Measurements from ENCODE around the gene SHOC2. TPM values are rescaled to one million over a fixed set of nuclear protein-coding genes. Genes with fewer than 3 reads are reported as not detected.

SHOC2 gene
- total and polyA plus RNA-seq, 2 of the 13 experiments (the other 11 are each of a cell fraction or from before 2014, with no cell fraction given): 8.6 to 25.5 TPM

DNA sequence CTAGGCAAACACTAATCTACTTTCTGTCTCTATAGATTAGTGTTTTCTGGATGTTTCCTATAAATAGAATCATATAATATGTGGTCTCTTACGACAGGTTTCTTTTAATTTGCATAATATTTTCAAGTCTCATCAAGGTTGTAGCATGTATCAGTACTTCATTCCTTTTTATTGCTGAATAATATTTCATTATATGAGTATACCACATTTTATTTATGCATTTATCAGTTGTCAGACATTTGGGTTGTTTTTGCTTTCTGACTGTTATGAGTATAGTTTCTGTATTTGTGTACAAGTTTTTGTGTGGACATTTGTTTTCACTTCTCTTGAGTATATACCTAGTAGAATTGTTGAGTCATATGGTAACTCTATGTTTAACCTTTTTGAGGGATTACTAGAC is 48.2 kb downstream of the SHOC2 start:
- Histone ChIP-seq H3K27me3 (ENCODE audit: control insufficient read depth in 1 of 2, insufficient read depth in 2 of 2, low read length in 2 of 2) (no peaks in the 10 kb centered on the region), H3K9me3 (ENCODE audit: low read length) (no peaks in the 10 kb centered on the region), H4K20me1 (ENCODE audit: insufficient read depth, low read length) (no peaks in the 10 kb centered on the region; the same call in 1 of the 2 replicates), H2AFZ (ENCODE audit: low read length) (no peak overlapping the region), H3K9ac (ENCODE audit: insufficient read depth, low read depth, low read length) (no peak overlapping the region), H3K4me1 (ENCODE audit: insufficient read depth, low read length) (peaks cover 14% of the 10 kb centered on the region), H3K79me2 (ENCODE audit: insufficient read depth, low read length) (peaks cover 10% of the 10 kb centered on the region), H3K36me3 (replicated peaks in 1 of 2; ENCODE audit: control insufficient read depth in 1 of 2, insufficient read depth in 2 of 2, low read length in 2 of 2) (peaks cover 1 to 5% of the 10 kb centered on the region in 2 experiments; a peak in 3 of 5 replicates), H3K4me2 (ENCODE audit: low read depth, low read length) (no peak overlapping the region), H3K4me3 (replicated peaks in 1 of 3; ENCODE audit: insufficient read depth in 1 of 3, low read depth in 2 of 3, low read length in 3 of 3) (no peak overlapping the region), H3K27ac (ENCODE audit: extremely low read length, insufficient read depth, low read length) (no peak overlapping the region)
- DNase-seq (ENCODE audit: low spot score): no peak
- ATAC-seq: no peak
- WGBS (ENCODE audit: low lambda C conversion rate): 2% methylated on average over 1 of the region's 1 CpG
- ChIA-PET CTCF (ENCODE audit: low intra/inter-chr PET ratio, low total read pairs) (no interaction called here), POLR2A (no interaction called here)
- no peak for FAIRE-seq
- in situ Hi-C loops (cut with HindIII; ENCODE audit: extremely low pct_ligation_motif_present, low pct_unique_long_range_greater_than_20kb): no loop called here
- no TSS peak for BruUV-seq (replicated peaks)
- no peak for TF ChIP-seq ZNF431 (CRISPR knock-in tag; IDR thresholded peaks at IDR 0.05; ENCODE audit: borderline replicate concordance, low read depth)
- intact Hi-C loops (cut with micrococcal nuclease; ENCODE audit: unreplicated experiment): no loop called here

DNA sequence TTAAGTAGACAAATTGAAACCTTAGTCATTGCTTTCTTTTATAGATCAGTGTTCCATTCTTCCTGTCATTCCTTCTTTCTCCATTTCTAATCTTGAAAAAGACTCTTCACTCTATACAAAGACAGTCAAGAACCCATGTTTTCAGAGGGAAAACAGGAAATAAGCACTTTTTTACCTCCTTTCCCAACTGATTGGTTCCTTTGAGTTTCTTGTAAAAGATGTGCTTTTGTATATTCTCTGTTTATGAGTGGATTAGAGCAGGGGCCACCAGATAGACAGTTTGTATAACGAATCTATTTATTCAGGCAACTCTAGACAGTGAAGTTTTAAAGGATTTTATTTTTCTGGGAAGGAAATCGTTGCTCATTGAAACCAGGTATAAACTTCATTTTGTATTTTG is 49.8 kb downstream of the SHOC2 start:
- Histone ChIP-seq H3K4me1 (ENCODE audit: insufficient read depth, low read length) (peaks cover 16% of the 10 kb centered on the region), H3K36me3 (replicated peaks in 1 of 2; ENCODE audit: control insufficient read depth in 1 of 2, insufficient read depth in 2 of 2, low read length in 2 of 2) (peaks cover 1 to 5% of the 10 kb centered on the region in 2 experiments; a peak in 3 of 5 replicates), H3K4me3 (replicated peaks in 1 of 3; ENCODE audit: insufficient read depth in 1 of 3, low read depth in 2 of 3, low read length in 3 of 3) (no peak overlapping the region), H3K9me3 (ENCODE audit: low read length) (no peaks in the 10 kb centered on the region), H3K27me3 (ENCODE audit: control insufficient read depth in 1 of 2, insufficient read depth in 2 of 2, low read length in 2 of 2) (no peaks in the 10 kb centered on the region), H3K27ac (ENCODE audit: extremely low read length, insufficient read depth, low read length) (no peak overlapping the region), H3K4me2 (ENCODE audit: low read depth, low read length) (no peak overlapping the region), H4K20me1 (ENCODE audit: insufficient read depth, low read length) (no peaks in the 10 kb centered on the region; the same call in 1 of the 2 replicates), H2AFZ (ENCODE audit: low read length) (no peak overlapping the region), H3K79me2 (ENCODE audit: insufficient read depth, low read length) (peaks cover 10% of the 10 kb centered on the region), H3K9ac (ENCODE audit: insufficient read depth, low read depth, low read length) (no peak overlapping the region)
- no peak for DNase-seq (ENCODE audit: low spot score)
- TF ChIP-seq PITX1 (CRISPR knock-in tag; IDR thresholded peaks at IDR 0.05) (no peak), RFXANK (CRISPR knock-in tag; IDR thresholded peaks at IDR 0.05) (no peak), CEBPG (CRISPR knock-in tag; IDR thresholded peaks at IDR 0.05) (no peak), CHCHD3 (CRISPR knock-in tag; IDR thresholded peaks at IDR 0.05) (no peak), ZNF232 (CRISPR knock-in tag; IDR thresholded peaks at IDR 0.05; ENCODE audit: borderline replicate concordance) (no peak), NFATC3 (CRISPR knock-in tag; IDR thresholded peaks at IDR 0.05) (no peak), JDP2 (CRISPR knock-in tag; IDR thresholded peaks at IDR 0.05; ENCODE audit: borderline replicate concordance) (no peak), MAFG (CRISPR knock-in tag; IDR thresholded peaks at IDR 0.05) (no peak), TSC22D2 (CRISPR knock-in tag; IDR thresholded peaks at IDR 0.05; ENCODE audit: borderline replicate concordance) (no peak), ZEB1 (IDR thresholded peaks at IDR 0.05; ENCODE audit: insufficient replicate concordance, low read depth) (no peak)
- TF ChIP-seq, protein P1, sequence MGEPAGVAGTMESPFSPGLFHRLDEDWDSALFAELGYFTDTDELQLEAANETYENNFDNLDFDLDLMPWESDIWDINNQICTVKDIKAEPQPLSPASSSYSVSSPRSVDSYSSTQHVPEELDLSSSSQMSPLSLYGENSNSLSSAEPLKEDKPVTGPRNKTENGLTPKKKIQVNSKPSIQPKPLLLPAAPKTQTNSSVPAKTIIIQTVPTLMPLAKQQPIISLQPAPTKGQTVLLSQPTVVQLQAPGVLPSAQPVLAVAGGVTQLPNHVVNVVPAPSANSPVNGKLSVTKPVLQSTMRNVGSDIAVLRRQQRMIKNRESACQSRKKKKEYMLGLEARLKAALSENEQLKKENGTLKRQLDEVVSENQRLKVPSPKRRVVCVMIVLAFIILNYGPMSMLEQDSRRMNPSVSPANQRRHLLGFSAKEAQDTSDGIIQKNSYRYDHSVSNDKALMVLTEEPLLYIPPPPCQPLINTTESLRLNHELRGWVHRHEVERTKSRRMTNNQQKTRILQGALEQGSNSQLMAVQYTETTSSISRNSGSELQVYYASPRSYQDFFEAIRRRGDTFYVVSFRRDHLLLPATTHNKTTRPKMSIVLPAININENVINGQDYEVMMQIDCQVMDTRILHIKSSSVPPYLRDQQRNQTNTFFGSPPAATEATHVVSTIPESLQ (CRISPR knock-in tag; conservative IDR thresholded peaks at IDR 0.05): no peak
- TF ChIP-seq, protein P2, sequence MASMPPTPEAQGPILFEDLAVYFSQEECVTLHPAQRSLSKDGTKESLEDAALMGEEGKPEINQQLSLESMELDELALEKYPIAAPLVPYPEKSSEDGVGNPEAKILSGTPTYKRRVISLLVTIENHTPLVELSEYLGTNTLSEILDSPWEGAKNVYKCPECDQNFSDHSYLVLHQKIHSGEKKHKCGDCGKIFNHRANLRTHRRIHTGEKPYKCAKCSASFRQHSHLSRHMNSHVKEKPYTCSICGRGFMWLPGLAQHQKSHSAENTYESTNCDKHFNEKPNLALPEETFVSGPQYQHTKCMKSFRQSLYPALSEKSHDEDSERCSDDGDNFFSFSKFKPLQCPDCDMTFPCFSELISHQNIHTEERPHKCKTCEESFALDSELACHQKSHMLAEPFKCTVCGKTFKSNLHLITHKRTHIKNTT (CRISPR knock-in tag; IDR thresholded peaks at IDR 0.05): no peak
- TF ChIP-seq, protein P3, sequence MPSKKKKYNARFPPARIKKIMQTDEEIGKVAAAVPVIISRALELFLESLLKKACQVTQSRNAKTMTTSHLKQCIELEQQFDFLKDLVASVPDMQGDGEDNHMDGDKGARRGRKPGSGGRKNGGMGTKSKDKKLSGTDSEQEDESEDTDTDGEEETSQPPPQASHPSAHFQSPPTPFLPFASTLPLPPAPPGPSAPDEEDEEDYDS (CRISPR knock-in tag; IDR thresholded peaks at IDR 0.05): no peak
- TF ChIP-seq, protein P4, sequence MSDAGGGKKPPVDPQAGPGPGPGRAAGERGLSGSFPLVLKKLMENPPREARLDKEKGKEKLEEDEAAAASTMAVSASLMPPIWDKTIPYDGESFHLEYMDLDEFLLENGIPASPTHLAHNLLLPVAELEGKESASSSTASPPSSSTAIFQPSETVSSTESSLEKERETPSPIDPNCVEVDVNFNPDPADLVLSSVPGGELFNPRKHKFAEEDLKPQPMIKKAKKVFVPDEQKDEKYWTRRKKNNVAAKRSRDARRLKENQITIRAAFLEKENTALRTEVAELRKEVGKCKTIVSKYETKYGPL (CRISPR knock-in tag; IDR thresholded peaks at IDR 0.05): no peak
- WGBS (ENCODE audit: low lambda C conversion rate): 100% methylated on average over 2 of the region's 2 CpGs
- ATAC-seq: no peak
- no TSS peak for BruUV-seq (replicated peaks)
- in situ Hi-C loops (cut with HindIII; ENCODE audit: extremely low pct_ligation_motif_present, low pct_unique_long_range_greater_than_20kb): no loop called here
- POLR2A ChIA-PET: no interaction called here
- CTCF ChIA-PET (ENCODE audit: low intra/inter-chr PET ratio, low total read pairs): no interaction called here
- no peak for FAIRE-seq
- intact Hi-C loops (cut with micrococcal nuclease; ENCODE audit: unreplicated experiment): no loop called here
